GM10847 (cell line): ENCODE measurements around the gene ZNF189.
"Not testable (repeated sequence)": the region's sequence is repeated elsewhere in the genome, so short reads cannot be mapped to it uniquely, and the experiment has no call there.

Experiments
- POLR2A ChIP-seq: IDR thresholded peaks from 2 replicates; pipeline ENCODE4 v1.6.1; 2011; ENCODE audit not compliant: insufficient read length; ENCODE audit errors: extremely low read depth

Gene ZNF189

GRCh38 chr9:101369884-101370531 is 28.6 kb upstream of the ZNF189 start:
- TF ChIP-seq POLR2A, result no peak

DNA sequence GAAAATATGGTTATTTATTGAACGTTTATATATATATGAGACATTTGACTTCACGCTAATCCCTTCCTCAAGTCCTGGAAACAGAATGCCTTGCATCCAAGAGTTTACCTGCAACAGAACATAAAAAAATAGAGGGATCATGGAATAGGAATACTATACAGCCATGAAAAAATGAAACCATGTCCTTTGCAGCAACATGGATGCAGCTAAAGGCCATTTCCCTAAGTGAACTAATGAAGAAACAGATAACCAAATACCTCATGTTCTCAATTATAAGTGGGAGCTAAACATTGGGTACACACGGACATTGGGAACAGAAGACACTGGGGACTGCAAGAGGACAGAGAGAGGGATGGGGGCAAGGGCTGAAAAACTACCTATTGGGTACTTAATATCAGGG is 26.8 kb upstream of the ZNF189 start:
- no peak for TF ChIP-seq POLR2A

DNA sequence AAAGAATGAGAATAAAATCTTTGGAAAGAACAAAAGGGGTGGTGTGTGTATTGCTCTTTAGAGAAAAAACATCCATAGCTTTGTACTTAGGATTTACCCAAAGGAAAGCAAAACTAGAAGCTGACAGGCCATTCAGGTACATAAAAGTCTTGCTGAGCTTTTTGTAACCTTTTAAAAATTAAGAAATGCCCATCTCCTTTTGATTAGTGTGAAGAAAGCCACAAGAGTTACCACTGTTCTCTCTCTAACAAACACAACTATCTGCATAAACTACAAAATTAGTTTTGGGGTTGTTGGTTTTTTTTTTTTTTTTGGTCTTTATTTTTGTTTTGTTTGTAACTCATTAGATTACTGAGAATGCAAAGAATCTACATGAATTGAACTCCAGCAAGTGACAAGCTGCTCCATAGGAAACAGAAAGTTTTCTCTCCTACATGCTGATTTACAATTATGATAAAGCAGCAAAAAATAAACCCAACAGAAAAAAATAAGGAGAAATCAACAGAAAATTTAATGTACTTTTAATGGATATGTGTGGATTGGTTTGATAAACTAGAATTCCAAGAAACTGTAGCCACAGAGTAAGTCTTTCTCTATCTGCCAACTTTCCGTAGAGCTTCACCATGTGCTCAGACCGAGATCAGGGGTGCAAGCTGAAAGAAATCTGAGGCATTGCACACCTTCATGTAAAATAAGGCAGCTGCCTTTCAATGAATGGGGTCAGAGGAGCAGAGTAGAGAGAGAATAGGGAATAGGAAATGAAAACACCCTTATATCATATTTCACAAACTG is 26.1 kb upstream of the ZNF189 start:
- no peak for TF ChIP-seq POLR2A

DNA sequence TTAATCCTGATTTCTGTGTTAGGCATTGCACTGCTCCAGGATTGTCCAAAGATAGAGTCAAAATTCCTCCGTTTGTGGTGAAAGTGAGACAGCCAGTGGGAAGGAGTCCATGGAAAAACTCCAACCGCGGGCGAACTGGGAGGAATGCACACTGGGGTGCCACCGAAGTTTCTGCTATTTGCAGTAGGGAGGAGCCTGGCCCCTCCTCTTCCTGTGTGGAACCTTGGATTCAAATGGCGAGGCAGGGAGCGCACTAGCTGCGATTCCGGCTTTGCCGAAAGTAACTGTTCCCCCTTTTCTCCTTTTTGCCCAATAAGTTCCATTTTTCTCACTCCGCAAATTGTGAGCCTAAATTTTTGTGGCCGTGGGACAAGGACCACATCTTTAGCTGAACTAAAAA is 23.1 kb upstream of the ZNF189 start:
- no peak for TF ChIP-seq POLR2A

GRCh38 chr9:101376111-101376848 is 22.4 kb upstream of the ZNF189 start:
- TF ChIP-seq POLR2A, result no peak

- no peak for TF ChIP-seq POLR2A
These were observed 18.4 kb upstream of the ZNF189 start for GRCh38 chr9:101380295-101380694.

- TF ChIP-seq POLR2A, result no peak
These were observed 17.5 kb upstream of the ZNF189 start for GRCh38 chr9:101381118-101381517.

- no peak for TF ChIP-seq POLR2A
These were observed 16.8 kb upstream of the ZNF189 start for GRCh38 chr9:101381833-101382342.

DNA sequence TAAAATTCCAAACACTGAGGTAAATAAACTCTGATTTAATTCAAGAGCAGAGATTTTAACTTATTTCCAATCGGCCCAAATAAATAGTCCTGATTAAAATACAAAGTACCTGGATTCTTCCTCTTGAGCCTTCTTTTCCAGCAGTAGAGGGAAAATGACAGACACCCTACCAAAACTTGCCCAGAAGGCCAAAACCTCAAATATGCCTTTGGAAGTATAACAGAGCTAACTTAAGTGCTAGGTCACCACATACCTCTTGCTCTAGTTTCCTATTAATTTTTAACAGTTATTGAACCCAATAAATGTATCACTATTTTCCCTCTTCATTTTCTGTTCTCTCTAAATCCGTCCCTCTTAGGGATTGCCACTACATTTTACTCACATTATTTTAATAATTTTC is 15.3 kb upstream of the ZNF189 start:
- TF ChIP-seq POLR2A, result no peak

- not testable (repeated sequence) for TF ChIP-seq POLR2A
These were observed 13.6 kb upstream of the ZNF189 start, which contains the start of gene BAAT for GRCh38 chr9:101384873-101385536. BAAT (minus strand) TSS chr9:101385006; CDS start chr9:101371404, 13,602 bp downstream.

- no peak for TF ChIP-seq POLR2A
These were observed 10.7 kb upstream of the ZNF189 start for GRCh38 chr9:101387871-101388506.

DNA sequence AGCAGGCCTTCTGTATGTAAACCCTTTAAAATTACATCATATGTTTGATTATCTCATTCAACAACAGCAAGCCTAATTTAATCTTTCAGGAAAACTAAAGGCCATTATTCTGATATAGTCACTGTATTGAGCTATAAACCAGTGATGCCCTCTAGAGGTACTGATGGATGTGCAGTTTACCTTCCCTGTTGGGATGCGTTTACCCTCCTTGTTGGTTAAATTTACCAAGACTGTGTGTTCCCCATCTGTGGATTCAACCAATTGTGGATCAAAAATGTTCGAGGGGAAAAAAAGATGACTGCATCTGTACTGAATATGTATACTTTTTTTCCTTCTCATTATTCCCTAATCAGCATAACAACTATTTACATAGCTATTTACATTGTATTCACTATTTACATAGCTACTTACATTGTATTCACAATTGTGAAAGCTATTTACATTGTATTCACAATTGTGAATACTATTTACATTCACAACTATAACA is 10.1 kb upstream of the ZNF189 start:
- TF ChIP-seq POLR2A, result no peak

DNA sequence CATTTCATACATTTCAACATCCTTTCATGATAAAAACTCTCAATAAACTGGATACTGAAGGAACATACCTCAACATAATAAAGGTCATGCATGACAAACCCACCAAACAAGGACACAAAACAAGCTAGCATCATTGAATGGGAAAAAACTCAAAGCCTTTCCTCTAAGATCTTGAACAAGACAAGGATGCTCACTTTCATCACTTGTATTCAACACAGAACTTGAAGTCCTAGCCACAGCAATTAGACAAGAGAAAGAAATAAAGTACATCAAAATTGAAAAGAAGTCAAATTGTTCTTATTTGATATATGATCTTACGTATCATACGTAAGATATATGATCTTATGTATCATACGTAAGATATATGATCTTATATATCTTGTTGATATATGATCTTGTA is 5.5 kb upstream of the ZNF189 start:
- no peak for TF ChIP-seq POLR2A

GRCh38 chr9:101394687-101395086 is 4.0 kb upstream of the ZNF189 start:
- no peak for TF ChIP-seq POLR2A

DNA sequence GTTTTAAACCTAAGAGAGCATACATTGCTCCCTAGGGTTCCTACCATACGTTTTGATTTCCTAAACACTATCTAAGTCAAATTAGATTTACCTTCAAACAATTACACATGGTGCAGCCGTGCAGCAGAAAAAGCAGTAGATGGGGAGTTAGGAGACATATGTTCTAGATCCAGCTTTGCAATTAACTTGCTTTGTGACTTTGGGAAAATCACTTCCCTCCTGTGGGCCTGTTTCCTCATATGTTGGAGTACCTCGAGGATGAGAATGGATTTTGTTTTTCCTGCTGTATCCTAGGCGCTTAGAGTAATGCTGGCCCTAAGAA is 944 bp upstream of the ZNF189 start:
- TF ChIP-seq POLR2A, result no peak
